H9 (cell line): ENCODE data around the gene SLC25A25. TPM values are rescaled to one million over a fixed set of nuclear protein-coding genes. Genes with fewer than 3 reads are reported as not detected.

Source experiments
- DNase-seq: peaks from one replicate; pipeline ENCODE4 v3.0.0-alpha.2; 2017
- H2AFZ ChIP-seq: one replicate; pipeline ENCODE4 v1.6.1; 2013; ENCODE audit warnings: mild to moderate bottlenecking, low read length, control low read depth, moderate library complexity
- H2AK5ac ChIP-seq: 2 replicates; pipeline ENCODE4 v1.6.1; 2013; ENCODE audit warnings: low read length, control low read depth, mixed read lengths; ENCODE audit not compliant: insufficient read length
- H2BK120ac ChIP-seq: one replicate; pipeline ENCODE4 v1.6.1; 2013; ENCODE audit warnings: low read depth, mild to moderate bottlenecking, low read length, control low read depth, inconsistent platforms; ENCODE audit not compliant: poor library complexity, severe bottlenecking
- H2BK12ac ChIP-seq: 2 replicates; pipeline ENCODE4 v1.6.1; 2013; ENCODE audit warnings: low read length, control low read depth, mixed read lengths, low read depth; ENCODE audit not compliant: insufficient read length
- H2BK15ac ChIP-seq: 2 replicates; pipeline ENCODE4 v1.6.1; 2013; ENCODE audit warnings: low read depth, low read length, control low read depth
- H2BK20ac ChIP-seq: one replicate; pipeline ENCODE4 v1.6.1; 2013; ENCODE audit warnings: low read depth, mild to moderate bottlenecking, low read length, control low read depth, inconsistent platforms; ENCODE audit not compliant: poor library complexity, severe bottlenecking
- H2BK5ac ChIP-seq: 2 replicates; pipeline ENCODE4 v1.6.1; 2013; ENCODE audit warnings: low read length, control low read depth, mixed read lengths; ENCODE audit not compliant: insufficient read length
- H3K14ac ChIP-seq: 2 replicates; pipeline ENCODE4 v1.6.1; 2013; ENCODE audit warnings: low read length, control low read depth; ENCODE audit not compliant: insufficient read depth
- H3K18ac ChIP-seq: 2 replicates; pipeline ENCODE4 v1.6.1; 2013; ENCODE audit warnings: low read depth, mild to moderate bottlenecking, mixed read lengths, low read length, control low read depth; ENCODE audit not compliant: insufficient read length
- H3K23ac ChIP-seq: 2 replicates; pipeline ENCODE4 v1.6.1; 2013; ENCODE audit warnings: low read length, control low read depth, mixed read lengths, low read depth; ENCODE audit not compliant: insufficient read length
- H3K23me2 ChIP-seq: 2 replicates; pipeline ENCODE4 v1.6.1; 2013; ENCODE audit warnings: low read depth, mild to moderate bottlenecking, mixed read lengths, low read length, control low read depth; ENCODE audit not compliant: insufficient read length, poor library complexity, severe bottlenecking
- H3K27ac ChIP-seq: 2 replicates; pipeline ENCODE4 v1.5.1; 2013; ENCODE audit warnings: low read length, control low read depth, mixed read lengths, low read depth; ENCODE audit not compliant: insufficient read length
- H3K27me3 ChIP-seq: 2 replicates; pipeline ENCODE4 v1.6.1; 2013; ENCODE audit warnings: low read length, control low read depth, inconsistent platforms; ENCODE audit not compliant: insufficient read depth
- H3K4ac ChIP-seq: 2 replicates; pipeline ENCODE4 v1.6.1; 2013; ENCODE audit warnings: low read depth, mild to moderate bottlenecking, control low read depth, inconsistent platforms, low read length, moderate library complexity
- H3K4me1 ChIP-seq: 2 replicates; pipeline ENCODE4 v1.6.1; 2013; ENCODE audit warnings: low read length, control low read depth, inconsistent platforms; ENCODE audit not compliant: insufficient read depth
- H3K4me2 ChIP-seq: 2 replicates; pipeline ENCODE4 v1.6.1; 2013; ENCODE audit warnings: low read length, control low read depth, mixed read lengths; ENCODE audit not compliant: insufficient read length, insufficient read depth
- H3K56ac ChIP-seq: 2 replicates; pipeline ENCODE4 v1.6.1; 2013; ENCODE audit warnings: low read depth, mild to moderate bottlenecking, mixed read lengths, low read length, control low read depth; ENCODE audit not compliant: insufficient read length
- H3K79me1 ChIP-seq: 2 replicates; pipeline ENCODE4 v1.6.1; 2013; ENCODE audit warnings: low read depth, mild to moderate bottlenecking, moderate library complexity, low read length, control low read depth, inconsistent platforms; ENCODE audit not compliant: insufficient read depth, poor library complexity, severe bottlenecking
- H3K79me2 ChIP-seq: 2 replicates; pipeline ENCODE4 v1.6.1; 2013; ENCODE audit warnings: low read length, control low read depth, inconsistent platforms; ENCODE audit not compliant: insufficient read depth
- H3K9ac ChIP-seq: 2 replicates; pipeline ENCODE4 v1.6.1; 2013; ENCODE audit warnings: low read length, control low read depth, mixed read lengths; ENCODE audit not compliant: insufficient read length; ENCODE audit errors: extremely low read depth
- H3K9me3 ChIP-seq: one replicate; pipeline ENCODE4 v1.6.1; 2013; ENCODE audit warnings: low read depth, low read length, inconsistent platforms; ENCODE audit not compliant: control insufficient read depth
- H3T11ph ChIP-seq: one replicate; pipeline ENCODE4 v1.6.1; 2013; ENCODE audit warnings: mild to moderate bottlenecking, low read length, control low read depth, inconsistent platforms
- H4K20me1 ChIP-seq: one replicate; pipeline ENCODE4 v1.6.1; 2013; ENCODE audit not compliant: control insufficient read depth, insufficient read length, insufficient read depth
- H4K5ac ChIP-seq: 2 replicates; pipeline ENCODE4 v1.6.1; 2013; ENCODE audit warnings: low read depth, mild to moderate bottlenecking, mixed read lengths, low read length, control low read depth; ENCODE audit not compliant: insufficient read length
- H4K8ac ChIP-seq: replicated peaks from 2 replicates; pipeline ENCODE4 v1.6.1; 2013; ENCODE audit warnings: low read length, control low read depth, mixed read lengths, low read depth; ENCODE audit not compliant: insufficient read length
- H4K91ac ChIP-seq: 2 replicates; pipeline ENCODE4 v1.6.1; 2013; ENCODE audit warnings: low read depth, mild to moderate bottlenecking, moderate library complexity, mixed read lengths, low read length, control low read depth; ENCODE audit not compliant: insufficient read length
- H3K27ac Mint-ChIP-seq, 3 experiments: 2 replicates in 2 of 3; 3 replicates in 1 of 3; pipeline ENCODE4 v1.8.0; 2020 to 2021; ENCODE audit warnings: mixed read lengths in 3 of 3, mild to moderate bottlenecking in 1 of 3, moderate library complexity in 1 of 3
- H3K27me3 Mint-ChIP-seq: 2 replicates; pipeline ENCODE4 v1.8.0; 2021; ENCODE audit warnings: low read depth, mild to moderate bottlenecking, moderate library complexity, mixed read lengths
- H3K36me3 Mint-ChIP-seq, 3 experiments: 2 replicates in 2 of 3; 3 replicates in 1 of 3; pipeline ENCODE4 v1.8.0; 2020 to 2021; ENCODE audit warnings: low read depth in 3 of 3, mixed read lengths in 3 of 3; ENCODE audit not compliant: insufficient read depth in 1 of 3
- H3K4me1 Mint-ChIP-seq, 2 experiments: 2 replicates each; pipeline ENCODE4 v1.8.0; 2020; ENCODE audit warnings: mixed read lengths in 2 of 2
- H3K4me3 Mint-ChIP-seq, 2 experiments: 2 replicates in 1 of 2; 3 replicates in 1 of 2; pipeline ENCODE4 v1.8.0; 2020 to 2021; ENCODE audit warnings: mild to moderate bottlenecking in 2 of 2, mixed read lengths in 2 of 2, moderate library complexity in 1 of 2
- H3K9me3 Mint-ChIP-seq, 2 experiments: 2 replicates in 1 of 2; 3 replicates in 1 of 2; pipeline ENCODE4 v1.8.0; 2020; ENCODE audit warnings: mild to moderate bottlenecking in 2 of 2, mixed read lengths in 2 of 2, moderate library complexity in 1 of 2
- CTCF ChIP-seq: fragments of 200-600 bp; sonication (generic); conservative IDR thresholded peaks from 3 replicates; pipeline ENCODE4 v1.8.0; 2021; ENCODE audit warnings: antibody characterized with exemption, mild to moderate bottlenecking
- WGBS: extraction: QIAGEN DNeasy Blood & Tissue Kit; methylation state at CpG from one replicate; pipeline ENCODE4 v1.1.7; 2013; ENCODE audit warnings: missing lambda C conversion rate, low lambda C conversion rate, mixed read lengths; ENCODE audit not compliant: insufficient read length; ENCODE audit errors: extremely low coverage; 5-methylcytosine and 5-hydroxymethylcytosine counted together
- total RNA-seq: library from RNA; stranded (reverse); gene quantifications from 2 replicates; pipeline ENCODE4 v1.2.1, GENCODE V29; 2021

The SLC25A25 gene
- total RNA-seq, 1 experiment from 2014 or later, result 16.9 TPM

DNA sequence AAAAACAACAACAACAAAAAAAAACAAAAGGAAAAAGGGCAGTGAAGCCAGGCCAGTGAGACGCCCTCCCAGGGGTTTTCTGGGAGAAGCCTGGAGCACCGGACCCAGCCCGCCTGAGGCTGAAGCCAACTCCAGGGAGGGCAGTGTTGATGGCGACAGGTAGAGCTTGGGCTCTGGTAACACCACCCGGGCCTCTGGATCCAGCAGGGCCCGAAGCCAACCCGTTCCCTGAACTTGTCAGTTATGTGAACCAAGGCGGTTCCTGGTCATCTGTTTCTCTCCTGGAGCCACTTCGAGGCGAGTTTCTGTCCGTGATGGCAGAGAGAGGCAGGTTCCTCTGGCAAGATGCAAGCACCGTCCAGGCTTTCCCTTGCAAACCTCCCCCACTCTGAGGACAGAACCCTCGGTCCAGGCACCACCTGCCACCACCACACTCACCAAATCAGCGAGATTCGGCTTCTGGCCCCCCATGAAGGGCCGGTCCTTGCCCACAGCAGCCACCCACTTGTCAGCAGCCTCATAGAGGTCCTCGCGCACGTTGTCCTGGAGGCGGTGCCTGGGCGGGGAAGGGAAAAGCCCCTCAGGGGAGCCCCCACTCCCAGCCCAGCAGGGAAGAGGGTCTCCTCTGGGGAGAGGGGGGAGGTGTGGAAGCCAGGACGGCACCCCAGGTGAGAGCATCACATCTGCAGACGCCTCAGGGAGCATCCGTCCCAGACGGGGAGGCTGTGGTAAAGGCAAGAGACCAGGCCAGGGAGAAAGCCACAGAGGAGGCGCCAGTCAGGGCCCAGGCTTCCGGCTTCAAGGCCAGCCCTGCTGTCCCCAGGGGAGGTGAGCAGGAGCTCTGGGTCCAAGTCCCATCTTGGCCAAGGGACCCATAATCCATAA is 54.1 kb downstream of the SLC25A25 start:
- Mint-ChIP-seq H3K36me3 (peaks cover 21 to 38% (median 36%) of the 10 kb centered on the region in 3 experiments), H3K27me3 (no peaks in the 10 kb centered on the region), H3K4me1 (peaks cover 21 to 23% of the 10 kb centered on the region in 2 experiments), H3K9me3 (no peaks in the 10 kb centered on the region), H3K4me3 (no peak overlapping the region), H3K27ac (no peak overlapping the region)
- no peak for DNase-seq
- H4K5ac ChIP-seq, result no peak overlapping the region
- peaks cover 4% of the 10 kb centered on the region for H3K23me2 ChIP-seq
- no peak overlapping the region for H3K27ac ChIP-seq
- H3K9ac ChIP-seq, result no peak overlapping the region
- no peak overlapping the region for H3K14ac ChIP-seq
- H3K4me2 ChIP-seq, result no peak overlapping the region
- no peak overlapping the region for H3K4ac ChIP-seq
- no peak overlapping the region for H2BK120ac ChIP-seq
- no peak overlapping the region for H2BK20ac ChIP-seq
- H2AK5ac ChIP-seq, result no peak overlapping the region
- no peak overlapping the region for H3K23ac ChIP-seq
- no peaks in the 10 kb centered on the region for H3K79me1 ChIP-seq
- no peaks in the 10 kb centered on the region for H3K4me1 ChIP-seq
- no peak overlapping the region for H3T11ph ChIP-seq
- no peak overlapping the region for H2BK15ac ChIP-seq
- H3K18ac ChIP-seq, result no peak overlapping the region
- no peak overlapping the region for H3K56ac ChIP-seq
- H3K79me2 ChIP-seq, result no peaks in the 10 kb centered on the region
- H3K27me3 ChIP-seq, result no peaks in the 10 kb centered on the region
- H2BK12ac ChIP-seq, result no peak overlapping the region
- no peaks in the 10 kb centered on the region for H4K20me1 ChIP-seq
- TF ChIP-seq CTCF, result no peak
- no CpG with 5 or more reads among the region's 27 CpGs for WGBS
- H2AFZ ChIP-seq, result no peak overlapping the region
- no peak overlapping the region for H2BK5ac ChIP-seq
- no peaks in the 10 kb centered on the region for H3K9me3 ChIP-seq
- H4K91ac ChIP-seq, result no peak overlapping the region
- H4K8ac ChIP-seq, result no peak overlapping the region
